T-cell (primary cell): Measurements from ENCODE around the gene MLPH. TPM values are rescaled to one million over a fixed set of nuclear protein-coding genes. Genes with fewer than 3 reads are reported as not detected.
A peak's percentile ranks its signal among the peaks of the same experiment; 100 is the strongest.

Experiments used
- ATAC-seq, 4 experiments: fragments of 200-7000 bp in 3 of 4; fragments of 150-1000 bp in 1 of 4; cut with Tn5 transposase; replicated peaks in 1 of 4; 1 replicate in 3 of 4; 2 replicates in 1 of 4; pipeline ENCODE4 v1.10.0; 2021; ENCODE audit warnings: moderate library complexity in 3 of 4, mild to moderate bottlenecking in 2 of 4, moderate number of reproducible peaks in 1 of 4
- CTCF ChIA-PET, 2 donors: fragments of 300-600 bp; sonication (Branson Sonifier 250); formaldehyde crosslinking; loops; one replicate each; lab custom pipeline; 2022; ENCODE audit warnings: antibody characterized with exemption in 2 of 2; lab: Charles Lee
- POLR2A ChIA-PET, 2 donors: fragments of 300-600 bp; sonication (Branson Sonifier 250); formaldehyde crosslinking; loops; one replicate each; lab custom pipeline; 2022; ENCODE audit warnings: antibody characterized with exemption in 2 of 2; lab: Charles Lee
- DNase-seq, 35 experiments: peaks; one replicate each; pipeline versions ENCODE4 v3.0.0 to v3.0.0-alpha.2; 2013 to 2023
- H3K27ac ChIP-seq: one replicate; pipeline ENCODE4 v1.5.1; 2013; ENCODE audit warnings: low read length
- H3K27me3 ChIP-seq, 2 experiments: replicated peaks in 1 of 2; 1 replicate in 1 of 2; 2 replicates in 1 of 2; pipeline versions ENCODE4 v1.6.1 to v1.7.0; 2013; ENCODE audit warnings: low read length in 1 of 2, mixed read lengths in 1 of 2; ENCODE audit not compliant: control insufficient read depth in 2 of 2, insufficient read depth in 2 of 2; ENCODE audit errors: extremely low read depth in 1 of 2
- H3K36me3 ChIP-seq, 2 donors: 1 replicate in 1 of 2; 2 replicates in 1 of 2; pipeline versions ENCODE4 v1.6.1 to v1.7.0; 2013; ENCODE audit warnings: low read length in 1 of 2; ENCODE audit not compliant: control insufficient read depth in 2 of 2, insufficient read depth in 1 of 2; ENCODE audit errors: extremely low read depth in 1 of 2
- H3K4me1 ChIP-seq, 2 experiments: 1 replicate in 1 of 2; 2 replicates in 1 of 2; pipeline versions ENCODE4 v1.6.1 to v1.7.0; 2013; ENCODE audit warnings: low read length in 2 of 2, mixed read lengths in 1 of 2; ENCODE audit not compliant: insufficient read depth in 2 of 2, control insufficient read depth in 1 of 2; ENCODE audit errors: extremely low read depth in 1 of 2
- H3K4me3 ChIP-seq, 2 donors: 1 replicate in 1 of 2; 2 replicates in 1 of 2; pipeline versions ENCODE4 v1.5.1 to v1.7.0; 2013; ENCODE audit warnings: mild to moderate bottlenecking in 2 of 2, low read length in 1 of 2, moderate library complexity in 1 of 2; ENCODE audit not compliant: control insufficient read depth in 1 of 2; ENCODE audit errors: extremely low read depth in 1 of 2
- H3K9me3 ChIP-seq: 2 replicates; pipeline ENCODE4 v1.7.0; 2013
- H3K27ac Mint-ChIP-seq, 2 donors: one replicate each; pipeline ENCODE4 v1.8.0; 2020 to 2021; ENCODE audit warnings: mild to moderate bottlenecking in 2 of 2, mixed read lengths in 2 of 2
- H3K27me3 Mint-ChIP-seq, 2 donors: one replicate each; pipeline ENCODE4 v1.8.0; 2021 to 2022; ENCODE audit warnings: mixed read lengths in 2 of 2
- H3K36me3 Mint-ChIP-seq: one replicate; pipeline ENCODE4 v1.8.0; 2021; ENCODE audit warnings: mixed read lengths
- H3K4me1 Mint-ChIP-seq, 3 donors: one replicate each; pipeline ENCODE4 v1.8.0; 2020 to 2022; ENCODE audit warnings: mixed read lengths in 3 of 3, mild to moderate bottlenecking in 1 of 3
- H3K4me3 Mint-ChIP-seq, 3 donors: one replicate each; pipeline ENCODE4 v1.8.0; 2020 to 2022; ENCODE audit warnings: mild to moderate bottlenecking in 3 of 3, mixed read lengths in 3 of 3, moderate library complexity in 3 of 3
- H3K9me3 Mint-ChIP-seq, 3 donors: one replicate each; pipeline ENCODE4 v1.8.0; 2020 to 2022; ENCODE audit warnings: mixed read lengths in 3 of 3
- WGBS: methylation state at CpG from one replicate; pipeline ENCODE4 v1.1.5; 2013; ENCODE audit warnings: missing lambda C conversion rate; ENCODE audit not compliant: insufficient coverage; 5-methylcytosine and 5-hydroxymethylcytosine counted together
- total RNA-seq, 35 experiments: library from RNA in 6 of 35; stranded (reverse) in 6 of 35; fragments of 120-200 nt in 1 of 35; gene quantifications; one replicate each; pipeline versions ENCODE4 v1.2.1 to v1.2.4 and lab custom pipeline; 2013 to 2026

Gene MLPH
- total RNA-seq, 5 donors from 2014 or later (not counting 1 experiment from before 2014, with no cell fraction given): 0.55 to 1.4 (median 0.72) TPM; not detected in 2

GRCh38 chr2:237444071-237444470, 43.0 kb upstream of the MLPH start:
- no peak overlapping the region for H3K4me3 ChIP-seq
- no peak for DNase-seq
- Mint-ChIP-seq H3K4me3 (no peak overlapping the region), H3K27ac (peak overlapping the region in 1 of 2 donors; percentile 61), H3K9me3 (no peaks in the 10 kb centered on the region), H3K4me1 (peaks cover 41 to 48% (median 45%) of the 10 kb centered on the region in 3 donors), H3K36me3 (no peaks in the 10 kb centered on the region), H3K27me3 (no peaks in the 10 kb centered on the region)
- H3K27me3 ChIP-seq: no peaks in the 10 kb centered on the region
- WGBS: 88% methylated on average over 2 of the region's 2 CpGs
- peaks cover 20 to 36% of the 10 kb centered on the region in 2 experiments for H3K4me1 ChIP-seq
- H3K36me3 ChIP-seq: no peaks in the 10 kb centered on the region
- CTCF ChIA-PET: interaction anchor here in 1 of 2 donors (0.7 kb wide), 2 partner anchors 23 to 128 kb away, joined by 3 to 4 read pairs; no protein-coding TSS in a partner anchor
- POLR2A ChIA-PET: no interaction called here
- no peaks in the 10 kb centered on the region for H3K9me3 ChIP-seq
- no peak overlapping the region for H3K27ac ChIP-seq
- no peak for ATAC-seq

GRCh38 chr2:237445611-237446337, 41.3 kb upstream of the MLPH start:
- CTCF ChIA-PET: interaction anchor here in 1 of 2 donors (0.9 kb wide), 1 partner anchor 24 kb away, joined by 3 read pairs; no protein-coding TSS in a partner anchor

GRCh38 chr2:237446338-237446665, 40.7 kb upstream of the MLPH start:
- Histone ChIP-seq H3K36me3 (no peaks in the 10 kb centered on the region), H3K27me3 (no peaks in the 10 kb centered on the region), H3K4me1 (peaks cover 15 to 34% of the 10 kb centered on the region in 2 experiments), H3K9me3 (no peaks in the 10 kb centered on the region), H3K4me3 (no peak overlapping the region), H3K27ac (no peak overlapping the region)
- 100% methylated on average over 1 of the region's 6 CpGs for WGBS
- no peak for ATAC-seq
- Mint-ChIP-seq H3K4me1 (peaks cover 30 to 47% (median 37%) of the 10 kb centered on the region in 3 donors), H3K9me3 (no peaks in the 10 kb centered on the region), H3K27ac (no peak overlapping the region), H3K36me3 (no peaks in the 10 kb centered on the region), H3K4me3 (no peak overlapping the region), H3K27me3 (no peaks in the 10 kb centered on the region)
- ChIA-PET CTCF (no interaction called here), POLR2A (no interaction called here)
- DNase-seq: no peak

More at GRCh38 chr2:237445611-237446337, 41.3 kb upstream of the MLPH start:
- POLR2A ChIA-PET: no interaction called here
- H3K4me3 ChIP-seq: no peak overlapping the region
- DNase-seq: no peak
- Mint-ChIP-seq H3K27me3 (no peaks in the 10 kb centered on the region), H3K9me3 (no peaks in the 10 kb centered on the region), H3K36me3 (no peaks in the 10 kb centered on the region), H3K27ac (no peak overlapping the region), H3K4me3 (no peak overlapping the region), H3K4me1 (peaks cover 36 to 48% (median 43%) of the 10 kb centered on the region in 3 donors)
- H3K27ac ChIP-seq: no peak overlapping the region
- H3K9me3 ChIP-seq: no peaks in the 10 kb centered on the region
- H3K36me3 ChIP-seq: no peaks in the 10 kb centered on the region
- no peak for ATAC-seq
- 95% methylated on average over 20 of the region's 26 CpGs for WGBS
- H3K27me3 ChIP-seq: no peaks in the 10 kb centered on the region
- peaks cover 21 to 39% of the 10 kb centered on the region in 2 experiments for H3K4me1 ChIP-seq

GRCh38 chr2:237447496-237447895, 39.6 kb upstream of the MLPH start:
- ATAC-seq (no peak), DNase-seq (no peak)
- H3K4me1 Mint-ChIP-seq: peaks cover 18 to 36% (median 25%) of the 10 kb centered on the region in 3 donors
- H3K9me3 ChIP-seq: no peaks in the 10 kb centered on the region
- H3K36me3 ChIP-seq: no peaks in the 10 kb centered on the region
- no peak overlapping the region for H3K27ac ChIP-seq
- H3K4me1 ChIP-seq: peaks cover 5 to 22% of the 10 kb centered on the region in 2 experiments
- WGBS: 100% methylated on average over 3 of the region's 11 CpGs
- ChIA-PET CTCF (no interaction called here), POLR2A (no interaction called here)
- no peaks in the 10 kb centered on the region for H3K9me3 Mint-ChIP-seq
- no peak overlapping the region for H3K4me3 Mint-ChIP-seq
- H3K4me3 ChIP-seq: no peak overlapping the region
- no peaks in the 10 kb centered on the region for H3K36me3 Mint-ChIP-seq
- H3K27ac Mint-ChIP-seq: no peak overlapping the region
- H3K27me3 Mint-ChIP-seq: no peaks in the 10 kb centered on the region
- H3K27me3 ChIP-seq: no peaks in the 10 kb centered on the region

GRCh38 chr2:237448171-237448570, 38.9 kb upstream of the MLPH start:
- Mint-ChIP-seq H3K9me3 (no peaks in the 10 kb centered on the region), H3K4me3 (no peak overlapping the region), H3K36me3 (no peaks in the 10 kb centered on the region), H3K4me1 (peaks cover 13 to 29% (median 19%) of the 10 kb centered on the region in 3 donors), H3K27ac (no peak overlapping the region), H3K27me3 (no peaks in the 10 kb centered on the region)
- Histone ChIP-seq H3K27me3 (no peaks in the 10 kb centered on the region), H3K9me3 (no peaks in the 10 kb centered on the region), H3K4me1 (peaks cover 4 to 17% of the 10 kb centered on the region in 2 experiments), H3K36me3 (no peaks in the 10 kb centered on the region), H3K4me3 (no peak overlapping the region), H3K27ac (no peak overlapping the region)
- ChIA-PET CTCF (no interaction called here), POLR2A (no interaction called here)
- WGBS: 98% methylated on average over 6 of the region's 7 CpGs
- DNase-seq: no peak
- no peak for ATAC-seq

GRCh38 chr2:237448626-237449025, 38.4 kb upstream of the MLPH start:
- no peak overlapping the region for H3K4me3 ChIP-seq
- no peaks in the 10 kb centered on the region for H3K36me3 Mint-ChIP-seq
- no peak overlapping the region for H3K27ac ChIP-seq
- H3K27me3 Mint-ChIP-seq: no peaks in the 10 kb centered on the region
- no peaks in the 10 kb centered on the region for H3K36me3 ChIP-seq
- no CpG with 5 or more reads among the region's 6 CpGs for WGBS
- ATAC-seq (no peak), DNase-seq (no peak)
- H3K4me3 Mint-ChIP-seq: no peak overlapping the region
- ChIA-PET CTCF (no interaction called here), POLR2A (no interaction called here)
- H3K4me1 ChIP-seq: peaks cover 4 to 17% of the 10 kb centered on the region in 2 experiments
- peaks cover 12 to 28% (median 19%) of the 10 kb centered on the region in 3 donors for H3K4me1 Mint-ChIP-seq
- H3K27ac Mint-ChIP-seq: no peak overlapping the region
- no peaks in the 10 kb centered on the region for H3K9me3 ChIP-seq
- no peaks in the 10 kb centered on the region for H3K9me3 Mint-ChIP-seq
- no peaks in the 10 kb centered on the region for H3K27me3 ChIP-seq
